Endothelial cell of umbilical vein (primary cell): ENCODE measurements around the gene CDC42. TPM values are rescaled to one million over a fixed set of nuclear protein-coding genes. Genes with fewer than 3 reads are reported as not detected.

Experiments
- BruUV-seq: library from RNA; stranded (reverse); fragments of 400-500 nt; replicated peaks from 2 replicates; lab custom pipeline; 2021; lab: Mats Ljungman, UMichigan
- CTCF ChIA-PET: fragments of 300-600, 350-600 bp; sonication (Branson Sonifier 250); formaldehyde crosslinking; loops from one replicate; lab custom pipeline; 2021; ENCODE audit warnings: antibody characterized with exemption, inconsistent platforms; lab: Charles Lee
- POLR2A ChIA-PET: fragments of 300-600, 350-600 bp; sonication (Branson Sonifier 250); formaldehyde crosslinking; loops from one replicate; lab custom pipeline; 2021; ENCODE audit warnings: antibody characterized with exemption, inconsistent platforms; lab: Charles Lee
- DNase-seq: peaks from one replicate; pipeline ENCODE4 v3.0.0-alpha.2; 2011; ENCODE audit warnings: low read depth, low spot score
- FAIRE-seq: peaks from 2 replicates; lab custom pipeline; 2011; peaks lifted over from hg19 to GRCh38; lab: Jason Lieb, UNC
- H2AFZ ChIP-seq: 2 replicates; pipeline ENCODE4 v1.6.0; 2012; ENCODE audit warnings: low read depth, low read length, control low read depth, inconsistent platforms
- H3K27ac ChIP-seq: 2 replicates; pipeline ENCODE4 v1.5.1; 2011; ENCODE audit warnings: low read depth, mild to moderate bottlenecking, control low read depth, low read length, moderate library complexity; ENCODE audit not compliant: insufficient read depth
- H3K27me3 ChIP-seq, 2 experiments: 2 replicates each; pipeline versions ENCODE4 v1.6.0 to v1.6.1; 2011; ENCODE audit warnings: low read length in 2 of 2, mixed read lengths in 1 of 2; ENCODE audit not compliant: control insufficient read depth in 2 of 2, insufficient read depth in 2 of 2
- H3K36me3 ChIP-seq, 2 experiments: 2 replicates in 1 of 2; 3 replicates in 1 of 2; pipeline ENCODE4 v1.5.1; 2011; ENCODE audit warnings: low read length in 2 of 2, mild to moderate bottlenecking in 1 of 2, moderate library complexity in 1 of 2; ENCODE audit not compliant: control insufficient read depth in 2 of 2, insufficient read depth in 2 of 2; ENCODE audit errors: extremely low read depth in 1 of 2
- H3K4me1 ChIP-seq: 3 replicates; pipeline ENCODE4 v1.5.1; 2011; ENCODE audit warnings: mild to moderate bottlenecking, low read length; ENCODE audit not compliant: control insufficient read depth, insufficient read depth; ENCODE audit errors: extremely low read depth
- H3K4me2 ChIP-seq: 2 replicates; pipeline ENCODE4 v1.6.1; 2011; ENCODE audit warnings: low read length, control low read depth, mixed read lengths; ENCODE audit not compliant: insufficient read depth
- H3K4me3 ChIP-seq, 3 experiments: fragments of 200-600 bp in 1 of 3; sonication (generic), shearing (Covaris generic) in 1 of 3; replicated peaks in 1 of 3; 2 replicates each; pipeline ENCODE4 v1.5.1; 2011 to 2016; ENCODE audit warnings: control low read depth in 3 of 3, low read length in 3 of 3, mild to moderate bottlenecking in 2 of 3, inconsistent platforms in 1 of 3, low read depth in 1 of 3, moderate library complexity in 1 of 3; ENCODE audit not compliant: insufficient read depth in 1 of 3
- H3K79me2 ChIP-seq: 2 replicates; pipeline ENCODE4 v1.6.0; 2012; ENCODE audit warnings: low read length, inconsistent platforms; ENCODE audit not compliant: control insufficient read depth, insufficient read depth
- H3K9ac ChIP-seq: replicated peaks from 2 replicates; pipeline ENCODE3; 2011; ENCODE audit warnings: low read length, control low read depth; ENCODE audit not compliant: insufficient read depth; ENCODE audit errors: extremely low read depth
- H3K9me1 ChIP-seq: replicated peaks from 3 replicates; pipeline ENCODE4 v1.6.0; 2011; ENCODE audit warnings: mild to moderate bottlenecking, low read length; ENCODE audit not compliant: control insufficient read depth, insufficient read depth; ENCODE audit errors: extremely low read depth
- H3K9me3 ChIP-seq: replicated peaks from 2 replicates; pipeline ENCODE4 v1.5.1; 2012; ENCODE audit warnings: low read length, inconsistent platforms; ENCODE audit not compliant: control insufficient read depth, insufficient read depth
- H4K20me1 ChIP-seq: replicated peaks from 2 replicates; pipeline ENCODE3; 2011; ENCODE audit warnings: mild to moderate bottlenecking, low read length; ENCODE audit not compliant: control insufficient read depth, insufficient read depth; ENCODE audit errors: extremely low read depth
- CTCF ChIP-seq, 2 donors: IDR thresholded peaks; 1 replicate in 1 of 2; 2 replicates in 1 of 2; pipeline ENCODE4 v1.5.1; 2011; ENCODE audit warnings: low read length in 2 of 2, mild to moderate bottlenecking in 2 of 2, moderate library complexity in 2 of 2, control low read depth in 1 of 2, inconsistent platforms in 1 of 2, low read depth in 1 of 2; ENCODE audit not compliant: insufficient read depth in 1 of 2; ENCODE audit errors: extremely low read depth in 1 of 2
- EZH2 ChIP-seq: IDR thresholded peaks from 2 replicates; pipeline ENCODE4 v1.6.1; 2012; ENCODE audit warnings: borderline replicate concordance, low read depth, mild to moderate bottlenecking, moderate library complexity, low read length, inconsistent platforms; ENCODE audit not compliant: severe bottlenecking
- FOS ChIP-seq: IDR thresholded peaks from 2 replicates; pipeline ENCODE4 v1.6.1; 2011; ENCODE audit warnings: mild to moderate bottlenecking, low read length, moderate library complexity, borderline replicate concordance; ENCODE audit not compliant: insufficient read depth
- GATA2 ChIP-seq: IDR thresholded peaks from 2 replicates; pipeline ENCODE4 v1.7.0; 2011; ENCODE audit warnings: low read depth, mild to moderate bottlenecking, moderate library complexity, mixed read lengths, low read length; ENCODE audit not compliant: insufficient read length, insufficient read depth
- JUN ChIP-seq: IDR thresholded peaks from 2 replicates; pipeline ENCODE4 v1.6.1; 2011; ENCODE audit warnings: borderline replicate concordance, low read depth; ENCODE audit not compliant: insufficient read length, insufficient read depth
- MYC ChIP-seq: IDR thresholded peaks from one replicate; pipeline ENCODE4 v1.6.1; 2011; ENCODE audit warnings: mild to moderate bottlenecking, low read depth, low read length
- POLR2A ChIP-seq: IDR thresholded peaks from 2 replicates; pipeline ENCODE4 v1.6.1; 2012; ENCODE audit warnings: low read depth, mild to moderate bottlenecking, control low read depth, low read length
- dilution Hi-C: fragments of 300-500 bp; cut with MboI; formaldehyde crosslinking; loops from one replicate; pipeline ENCODE4 v1.15.0; 2019; ENCODE audit warnings: low sequenced_read_pairs; ENCODE audit not compliant: extremely low pct_ligation_motif_present
- intact Hi-C: fragments of 100-400 bp; cut with micrococcal nuclease; formaldehyde crosslinking; loops from one replicate; pipeline ENCODE4 v1.10.0; 2022
- polyA plus RNA-seq, 4 experiments: library from polyadenylated mRNA; depleted of rRNA in 3 of 4; stranded (reverse) in 3 of 4; unstranded in 1 of 4; fragments of >200 nt; gene quantifications; 2 replicates each; pipeline versions ENCODE4 v1.2.1 to v1.2.3, GENCODE V29; 2011 to 2012; ENCODE audit warnings: missing spikeins in 1 of 4
- total RNA-seq: library from RNA; stranded (reverse); gene quantifications from 2 replicates; pipeline ENCODE4 v1.2.3, GENCODE V29; 2021
- TF ChIP-seq, protein P1 (sequence below): IDR thresholded peaks from 2 replicates; pipeline ENCODE4 v1.6.1; 2011; ENCODE audit not compliant: insufficient read depth, insufficient read length

Gene CDC42
- total and polyA plus RNA-seq, 2 donors (not counting 3 experiments of a cell fraction or from before 2014, with no cell fraction given): 199 to 381 TPM

GRCh38 chr1:22117238-22117637 lies 64.7 kb downstream of the CDC42 start:
- Histone ChIP-seq H4K20me1 (peaks cover 6% of the 10 kb centered on the region), H3K4me1 (peaks cover 31% of the 10 kb centered on the region), H3K36me3 (peaks cover 0 to 20% of the 10 kb centered on the region in 2 experiments), H3K9ac (no peak overlapping the region), H2AFZ (no peak overlapping the region), H3K9me3 (no peaks in the 10 kb centered on the region), H3K27me3 (no peaks in the 10 kb centered on the region), H3K9me1 (no peaks in the 10 kb centered on the region), H3K4me2 (no peak overlapping the region), H3K4me3 (no peak overlapping the region), H3K79me2 (peaks cover 15% of the 10 kb centered on the region), H3K27ac (no peak overlapping the region)
- BruUV-seq: no TSS peak
- no peak for FAIRE-seq
- intact Hi-C loops: no loop called here
- dilution Hi-C loops: no loop called here
- TF ChIP-seq EZH2: no peak
- no peak for TF ChIP-seq POLR2A
- no peak for TF ChIP-seq GATA2
- TF ChIP-seq FOS: no peak
- TF ChIP-seq MYC: no peak
- TF ChIP-seq JUN: no peak
- TF ChIP-seq CTCF (IDR thresholded peaks at IDR 0.05; ENCODE audit: extremely low read depth in 1 of 2, insufficient read depth in 1 of 2, low read depth in 1 of 2, low read length in 2 of 2): no peak
- TF ChIP-seq, protein P1, sequence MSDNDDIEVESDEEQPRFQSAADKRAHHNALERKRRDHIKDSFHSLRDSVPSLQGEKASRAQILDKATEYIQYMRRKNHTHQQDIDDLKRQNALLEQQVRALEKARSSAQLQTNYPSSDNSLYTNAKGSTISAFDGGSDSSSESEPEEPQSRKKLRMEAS: no peak
- ChIA-PET POLR2A (no interaction called here), CTCF (interaction anchor here (1.0 to 1.5 kb wide), 4 partner anchors 12 to 25 kb away, joined by 3 to 6 read pairs (median 5); no protein-coding TSS in a partner anchor)
- no peak for DNase-seq
